Natural killer cell (primary cell): ENCODE data around the gene PPM1L. TPM values are rescaled to one million over a fixed set of nuclear protein-coding genes. Genes with fewer than 3 reads are reported as not detected.

ENCODE experiments used
- ATAC-seq, 3 donors: fragments of 150-1000 bp in 2 of 3; fragments of 200-7000 bp in 1 of 3; cut with Tn5 transposase; 1 replicate in 1 of 3; 2 replicates in 2 of 3; pipeline ENCODE4 v1.10.0; 2021; ENCODE audit warnings: mild to moderate bottlenecking in 2 of 3, moderate library complexity in 2 of 3
- DNase-seq, 2 donors: peaks; one replicate each; pipeline versions ENCODE4 v3.0.0 to v3.0.0-alpha.2; 2013 to 2021; ENCODE audit warnings: mixed read lengths in 1 of 2
- H3K27ac ChIP-seq: one replicate; pipeline ENCODE4 v1.5.1; 2013; ENCODE audit warnings: mild to moderate bottlenecking, low read length
- H3K27me3 ChIP-seq: one replicate; pipeline ENCODE4 v1.6.1; 2013; ENCODE audit warnings: low read length; ENCODE audit not compliant: control insufficient read depth, insufficient read depth
- H3K36me3 ChIP-seq: one replicate; pipeline ENCODE4 v1.6.1; 2013; ENCODE audit warnings: low read length; ENCODE audit not compliant: control insufficient read depth, insufficient read depth
- H3K4me1 ChIP-seq: one replicate; pipeline ENCODE4 v1.6.1; 2013; ENCODE audit warnings: low read length; ENCODE audit not compliant: control insufficient read depth, insufficient read depth
- H3K4me3 ChIP-seq: one replicate; pipeline ENCODE4 v1.5.1; 2013; ENCODE audit warnings: low read length
- H3K9me3 ChIP-seq: one replicate; pipeline ENCODE4 v1.6.1; 2013; ENCODE audit warnings: low read length; ENCODE audit not compliant: control insufficient read depth, insufficient read depth
- H3K27ac Mint-ChIP-seq, 2 donors: one replicate each; pipeline ENCODE4 v1.8.0; 2022; ENCODE audit warnings: mild to moderate bottlenecking in 2 of 2, mixed read lengths in 2 of 2, moderate library complexity in 1 of 2
- H3K27me3 Mint-ChIP-seq, 2 donors: one replicate each; pipeline ENCODE4 v1.8.0; 2022; ENCODE audit warnings: low read depth in 2 of 2, mixed read lengths in 2 of 2
- H3K36me3 Mint-ChIP-seq: one replicate; pipeline ENCODE4 v1.8.0; 2022; ENCODE audit warnings: mixed read lengths
- H3K4me1 Mint-ChIP-seq, 2 donors: one replicate each; pipeline ENCODE4 v1.8.0; 2022; ENCODE audit warnings: mixed read lengths in 2 of 2
- H3K4me3 Mint-ChIP-seq: one replicate; pipeline ENCODE4 v1.8.0; 2022; ENCODE audit warnings: mild to moderate bottlenecking, moderate library complexity, mixed read lengths
- H3K9me3 Mint-ChIP-seq, 2 donors: one replicate each; pipeline ENCODE4 v1.8.0; 2022; ENCODE audit warnings: mixed read lengths in 2 of 2
- WGBS: methylation state at CpG from one replicate; pipeline ENCODE4 v1.1.7; 2013; ENCODE audit warnings: missing lambda C conversion rate; ENCODE audit not compliant: insufficient coverage; 5-methylcytosine and 5-hydroxymethylcytosine counted together
- intact Hi-C: fragments of 100-400 bp; cut with micrococcal nuclease; formaldehyde crosslinking; loops from one replicate; pipeline ENCODE4 v1.14.2; 2022
- total RNA-seq, 4 donors: library from RNA; stranded (reverse); fragments of 120-200 nt in 1 of 4; gene quantifications; one replicate each; pipeline versions ENCODE4 v1.2.3 to v1.2.4, GENCODE V29; 2013 to 2022
- TF ChIP-seq, protein P1 (sequence below): fragments of 200-600 bp; IDR thresholded peaks from one replicate; pipeline ENCODE4 v1.8.0; 2022; ENCODE audit warnings: antibody characterized with exemption

Gene PPM1L
- total RNA-seq, 3 donors from 2014 or later (not counting 1 experiment from before 2014, with no cell fraction given) = 52.6 to 73.2 (median 52.9) TPM

DNA sequence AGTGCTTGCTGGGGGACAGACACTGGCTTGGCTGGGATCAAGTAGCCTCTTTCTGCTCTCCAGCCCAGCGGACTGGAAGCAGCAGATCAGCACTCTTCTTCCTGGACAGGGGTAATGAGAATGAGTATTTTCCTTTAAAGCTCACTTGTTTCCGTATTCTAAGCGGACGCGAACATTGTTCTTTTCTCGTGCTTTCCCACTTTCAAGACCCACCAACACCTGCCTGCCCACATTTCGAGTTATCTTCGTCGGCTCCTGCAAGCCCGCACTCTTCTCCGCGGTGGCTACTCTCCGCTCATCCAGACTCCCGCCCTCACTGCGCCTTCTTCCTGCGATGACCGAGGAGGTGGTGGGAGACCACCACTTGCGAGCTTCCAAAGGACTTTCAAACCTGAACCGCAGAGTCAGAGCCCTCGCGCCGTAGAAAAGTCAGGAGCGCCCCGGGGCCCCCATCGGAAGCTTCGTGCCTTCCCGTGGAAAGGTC lies 1.6 kb upstream of the PPM1L start:
- Mint-ChIP-seq H3K4me1 (peaks cover 45 to 47% of the 10 kb centered on the region in 2 donors), H3K36me3 (no peaks in the 10 kb centered on the region), H3K27me3 (no peaks in the 10 kb centered on the region), H3K9me3 (no peaks in the 10 kb centered on the region), H3K27ac (peak overlapping the region; percentile 91 to 92), H3K4me3 (peak overlapping the region; percentile 97)
- ATAC-seq (no peak), DNase-seq (peak; percentile 26 to 54)
- H3K27ac ChIP-seq = peak overlapping the region; percentile 78
- under 1% methylated on average over 27 of the region's 27 CpGs for WGBS
- H3K4me3 ChIP-seq = peak overlapping the region; percentile 93
- intact Hi-C loops = loop anchor here (2.0 kb wide), 1 partner anchor 354 kb away; no protein-coding TSS in a partner anchor
- H3K36me3 ChIP-seq = no peaks in the 10 kb centered on the region
- H3K9me3 ChIP-seq = no peaks in the 10 kb centered on the region
- peaks cover 28% of the 10 kb centered on the region for H3K4me1 ChIP-seq
- TF ChIP-seq, protein P1, sequence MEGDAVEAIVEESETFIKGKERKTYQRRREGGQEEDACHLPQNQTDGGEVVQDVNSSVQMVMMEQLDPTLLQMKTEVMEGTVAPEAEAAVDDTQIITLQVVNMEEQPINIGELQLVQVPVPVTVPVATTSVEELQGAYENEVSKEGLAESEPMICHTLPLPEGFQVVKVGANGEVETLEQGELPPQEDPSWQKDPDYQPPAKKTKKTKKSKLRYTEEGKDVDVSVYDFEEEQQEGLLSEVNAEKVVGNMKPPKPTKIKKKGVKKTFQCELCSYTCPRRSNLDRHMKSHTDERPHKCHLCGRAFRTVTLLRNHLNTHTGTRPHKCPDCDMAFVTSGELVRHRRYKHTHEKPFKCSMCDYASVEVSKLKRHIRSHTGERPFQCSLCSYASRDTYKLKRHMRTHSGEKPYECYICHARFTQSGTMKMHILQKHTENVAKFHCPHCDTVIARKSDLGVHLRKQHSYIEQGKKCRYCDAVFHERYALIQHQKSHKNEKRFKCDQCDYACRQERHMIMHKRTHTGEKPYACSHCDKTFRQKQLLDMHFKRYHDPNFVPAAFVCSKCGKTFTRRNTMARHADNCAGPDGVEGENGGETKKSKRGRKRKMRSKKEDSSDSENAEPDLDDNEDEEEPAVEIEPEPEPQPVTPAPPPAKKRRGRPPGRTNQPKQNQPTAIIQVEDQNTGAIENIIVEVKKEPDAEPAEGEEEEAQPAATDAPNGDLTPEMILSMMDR = no peak
- H3K27me3 ChIP-seq = no peaks in the 10 kb centered on the region

DNA sequence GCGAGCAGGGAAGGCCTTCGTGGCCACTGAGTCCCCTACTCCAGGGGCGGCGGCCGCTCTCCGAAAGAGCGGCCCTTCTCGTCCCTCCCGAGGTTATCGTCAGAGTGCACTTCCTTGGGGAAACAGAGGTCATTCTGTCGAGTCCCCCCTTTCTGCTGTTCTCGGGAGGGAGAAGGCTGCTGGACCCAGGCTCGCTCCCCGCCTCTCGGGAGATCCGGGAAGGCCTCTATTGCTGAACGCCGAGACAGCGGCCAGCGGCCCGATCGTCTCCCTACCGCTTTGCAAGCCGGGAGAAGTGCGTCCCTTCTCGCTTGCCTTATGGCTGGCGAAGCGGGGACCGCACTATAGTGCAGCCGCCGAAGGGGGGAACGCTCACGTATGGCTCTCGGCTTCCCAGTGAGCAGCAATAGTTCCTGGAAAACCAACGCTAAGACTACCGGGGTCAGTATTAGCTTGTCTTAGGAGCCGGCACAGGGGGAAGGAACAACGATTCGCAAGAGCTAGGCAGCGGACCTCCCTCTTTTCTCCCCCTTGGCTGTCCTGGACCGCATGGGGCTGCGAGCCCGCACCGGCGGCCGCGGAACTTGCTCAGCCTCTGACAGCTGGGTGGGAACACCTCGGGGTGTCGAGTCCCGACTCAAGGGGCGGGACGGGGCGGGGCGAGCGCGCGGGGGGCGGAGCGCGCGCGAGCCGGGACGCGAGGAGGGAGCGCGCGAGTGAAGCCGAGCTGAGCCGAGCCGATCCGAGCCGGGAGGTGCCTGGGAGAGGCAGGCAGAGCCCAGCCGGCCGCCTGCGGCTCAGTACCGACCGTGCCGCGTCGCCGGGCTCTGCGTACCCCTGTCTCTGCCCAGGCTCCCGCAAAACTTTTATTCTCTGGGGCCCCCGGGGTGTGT lies 930 bp upstream of the PPM1L start:
- TF ChIP-seq, protein P1 = no peak
- no peaks in the 10 kb centered on the region for H3K36me3 Mint-ChIP-seq
- peak overlapping the region; percentile 91 to 92 for H3K27ac Mint-ChIP-seq
- Histone ChIP-seq H3K27ac (peak overlapping the region; percentile 78), H3K27me3 (no peaks in the 10 kb centered on the region), H3K4me3 (peak overlapping the region; percentile 93), H3K9me3 (no peaks in the 10 kb centered on the region), H3K36me3 (no peaks in the 10 kb centered on the region), H3K4me1 (peaks cover 28% of the 10 kb centered on the region)
- peak; percentile 81 to 94 for DNase-seq
- intact Hi-C loops = loop anchor here (2.0 to 5.0 kb wide), 4 partner anchors 47 to 354 kb away; no protein-coding TSS in a partner anchor
- peaks cover 52 to 54% of the 10 kb centered on the region in 2 donors for H3K4me1 Mint-ChIP-seq
- WGBS = under 1% methylated on average over 85 of the region's 85 CpGs
- peak overlapping the region; percentile 97 for H3K4me3 Mint-ChIP-seq
- no peaks in the 10 kb centered on the region for H3K27me3 Mint-ChIP-seq
- ATAC-seq = peak; percentile 83 to 93 (median 84)
- H3K9me3 Mint-ChIP-seq = no peaks in the 10 kb centered on the region

DNA sequence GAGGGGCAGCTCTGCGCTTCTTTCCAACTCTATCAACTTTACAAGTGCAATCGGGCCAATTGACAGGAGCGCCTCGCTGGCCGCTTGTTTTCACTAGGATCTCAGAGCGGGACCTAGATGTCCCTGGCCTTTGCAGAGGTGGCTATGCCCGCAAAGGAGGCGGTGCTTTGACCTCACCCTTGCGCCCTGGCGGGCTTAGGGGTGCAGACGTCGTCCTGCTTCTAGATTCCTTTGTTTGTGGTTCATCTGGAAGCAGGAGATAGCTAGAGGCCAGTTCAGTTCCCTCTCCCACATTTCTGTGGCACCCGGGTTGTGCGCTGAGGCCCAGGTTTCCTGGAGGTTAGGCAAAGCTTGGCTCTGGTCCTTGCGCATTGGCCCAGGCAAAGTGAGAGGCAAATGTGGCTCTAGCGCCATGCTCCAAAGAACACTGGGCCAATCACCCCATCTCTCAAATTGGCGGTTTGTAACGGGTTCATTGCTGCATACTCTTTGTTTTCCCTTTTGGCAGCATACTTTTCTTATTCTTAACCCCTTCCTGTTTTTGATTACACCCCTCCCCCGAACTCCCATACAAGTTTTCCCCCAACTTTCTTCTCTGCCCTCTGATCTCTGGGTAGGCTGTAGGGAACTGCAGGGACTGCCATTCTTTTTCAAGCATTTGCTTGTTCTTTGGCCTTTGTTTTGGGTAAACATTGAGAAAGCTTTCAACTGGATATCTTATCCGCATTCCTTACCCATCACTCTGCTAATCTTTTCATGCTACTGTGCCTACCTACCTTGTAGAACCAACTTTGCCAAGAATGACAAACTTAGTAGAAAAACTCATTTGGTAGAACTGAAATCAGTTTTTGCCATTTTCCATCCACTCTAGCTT lies 1.4 kb downstream of the PPM1L start:
- peak overlapping the region; percentile 97 for H3K4me3 Mint-ChIP-seq
- DNase-seq (peak; percentile 14 to 17), ATAC-seq (no peak)
- Histone ChIP-seq H3K4me1 (peaks cover 28% of the 10 kb centered on the region), H3K36me3 (no peaks in the 10 kb centered on the region), H3K4me3 (peak overlapping the region; percentile 93), H3K9me3 (no peaks in the 10 kb centered on the region), H3K27ac (no peak overlapping the region), H3K27me3 (no peaks in the 10 kb centered on the region)
- H3K27ac Mint-ChIP-seq = peak overlapping the region; percentile 91 to 92
- intact Hi-C loops = loop anchor here (5.0 kb wide), 3 partner anchors 45 to 185 kb away; no protein-coding TSS in a partner anchor
- H3K9me3 Mint-ChIP-seq = no peaks in the 10 kb centered on the region
- TF ChIP-seq, protein P1 = no peak
- no peaks in the 10 kb centered on the region for H3K27me3 Mint-ChIP-seq
- 30% methylated on average over 20 of the region's 20 CpGs for WGBS
- peaks cover 68 to 72% of the 10 kb centered on the region in 2 donors for H3K4me1 Mint-ChIP-seq
- peaks cover 11% of the 10 kb centered on the region for H3K36me3 Mint-ChIP-seq
